ENCODE data around the gene MAP1S. TPM values are rescaled to one million over a fixed set of nuclear protein-coding genes. Genes with fewer than 3 reads are reported as not detected.
"Not testable (repeated sequence)": the region's sequence is repeated elsewhere in the genome, so short reads cannot be mapped to it uniquely, and the experiment has no call there.

MAP1S gene
- total and polyA plus RNA-seq, 2 of the 4 experiments (the other 2 are of a cell fraction): 6.1 to 48.6 TPM

GRCh38 chr19:17783721-17784120 lies 64.4 kb downstream of the MAP1S start:
- H2BK120ac ChIP-seq (ENCODE audit: low read depth, low read length); H3K4me3 ChIP-seq (ENCODE audit: insufficient read depth, low read depth, low read length); BruUV-seq (replicated peaks); H2BK15ac ChIP-seq (ENCODE audit: low read depth, low read length); H3K9me1 ChIP-seq (ENCODE audit: insufficient read depth, low read length); H3K14ac ChIP-seq (replicated peaks; ENCODE audit: low read depth, low read length); H2AFZ ChIP-seq (replicated peaks; ENCODE audit: low read length, poor library complexity); CTCF ChIA-PET; H3K9ac ChIP-seq (ENCODE audit: low read depth, low read length); H4K91ac ChIP-seq (ENCODE audit: insufficient read depth, low read depth, low read length); H2AK9ac ChIP-seq (replicated peaks; ENCODE audit: low read depth, low read length, poor library complexity); H2BK20ac ChIP-seq (ENCODE audit: low read depth, low read length); H3K79me1 ChIP-seq (ENCODE audit: low read depth in 1 of 2, low read length in 2 of 2); H3K23ac ChIP-seq (ENCODE audit: low read depth, low read length); H3K4me1 ChIP-seq (ENCODE audit: control insufficient read depth, insufficient read depth, low read length); in situ Hi-C loops (cut with MboI; ENCODE audit: low sequenced_read_pairs); H4K8ac ChIP-seq (ENCODE audit: low read depth in 2 of 2, low read length in 2 of 2); H3K9me3 ChIP-seq (ENCODE audit: control insufficient read depth, insufficient read depth, low read length); H2AK5ac ChIP-seq (ENCODE audit: low read depth, low read length); H3K27me3 ChIP-seq (ENCODE audit: control insufficient read depth, insufficient read depth, low read length); ATAC-seq (ENCODE audit: low read depth); H3K4me2 ChIP-seq (ENCODE audit: low read depth, low read length); dilution Hi-C loops (cut with HindIII; ENCODE audit: low sequenced_read_pairs, unreplicated experiment); H3K36me3 ChIP-seq (ENCODE audit: control insufficient read depth, insufficient read depth, low read length); H4K20me1 ChIP-seq (ENCODE audit: insufficient read depth, low read length); H3K18ac ChIP-seq (ENCODE audit: low read depth, low read length); H3K27ac ChIP-seq (ENCODE audit: insufficient read depth, low read length); H4K5ac ChIP-seq (ENCODE audit: low read depth, low read length); DNase-seq; H3K56ac ChIP-seq (ENCODE audit: extremely low read depth, insufficient read depth, low read length); POLR2A ChIA-PET (ENCODE audit: unreplicated experiment); H3K4ac ChIP-seq (ENCODE audit: low read depth, low read length); H2BK5ac ChIP-seq (ENCODE audit: low read depth, low read length, poor library complexity, severe bottlenecking): not testable (repeated sequence)
- intact Hi-C loops (cut with micrococcal nuclease): loop anchor here (2.0 to 10.0 kb wide), 2 partner anchors 45 to 71 kb away; partner anchors contain the start of gene RPL18A
- WGBS, 2 experiments (ENCODE audit: extremely low coverage in 2 of 2, insufficient read length in 1 of 2): no CpG with 5 or more reads among the region's 5 CpGs

Other genes starting within 250 kb of the MAP1S start
- 4.8 and 5.6 TPM in 2 replicates for gene SLC27A1, start 249.0 kb upstream of the MAP1S start, total RNA-seq (2012; rRNA removed)
- gene SLC27A1, start 249.0 kb upstream of the MAP1S start, polyA plus RNA-seq (2012; rRNA removed): 12.9 and 15.6 TPM in 2 replicates
- 33.9 and 37.2 TPM in 2 replicates for gene PGLS, start 207.8 kb upstream of the MAP1S start, total RNA-seq (2012; rRNA removed)
- 74.3 and 92.0 TPM in 2 replicates for gene PGLS, start 207.8 kb upstream of the MAP1S start, polyA plus RNA-seq (2012; rRNA removed)
- 74.2 and 77.1 TPM in 2 replicates for gene COLGALT1, start 163.8 kb upstream of the MAP1S start, total RNA-seq (2012; rRNA removed)
- 117 and 124 TPM in 2 replicates for gene COLGALT1, start 163.8 kb upstream of the MAP1S start, polyA plus RNA-seq (2012; rRNA removed)
- under 0.01 and 0.18 TPM in 2 replicates for gene UNC13A, start 31.1 kb upstream of the MAP1S start, total RNA-seq (2012; rRNA removed)
- gene UNC13A, start 31.1 kb upstream of the MAP1S start, polyA plus RNA-seq (2012; rRNA removed): 0.16 and 0.22 TPM in 2 replicates
- 0.18 and 0.28 TPM in 2 replicates for gene FCHO1, start 32.0 kb downstream of the MAP1S start, total RNA-seq (2012; rRNA removed)
- 1.0 and 1.7 TPM in 2 replicates for gene FCHO1, start 32.0 kb downstream of the MAP1S start, polyA plus RNA-seq (2012; rRNA removed)
- gene B3GNT3, start 75.7 kb downstream of the MAP1S start, total RNA-seq (2012; rRNA removed): not detected in 2 replicates
- not detected in 2 replicates for gene B3GNT3, start 75.7 kb downstream of the MAP1S start, polyA plus RNA-seq (2012; rRNA removed)
- not detected in 2 replicates for gene INSL3, start 102.0 kb downstream of the MAP1S start, total RNA-seq (2012; rRNA removed)
- gene INSL3, start 102.0 kb downstream of the MAP1S start, polyA plus RNA-seq (2012; rRNA removed): not detected in 2 replicates
- 0.28 and 0.36 TPM in 2 replicates for gene JAK3, start 128.5 kb downstream of the MAP1S start, total RNA-seq (2012; rRNA removed)
- gene JAK3, start 128.5 kb downstream of the MAP1S start, polyA plus RNA-seq (2012; rRNA removed): 1.2 and 1.5 TPM in 2 replicates
- 1,241 and 1,351 TPM in 2 replicates for gene RPL18A, start 140.4 kb downstream of the MAP1S start, total RNA-seq (2012; rRNA removed)
- gene RPL18A, start 140.4 kb downstream of the MAP1S start, polyA plus RNA-seq (2012; rRNA removed): 1,735 and 2,064 TPM in 2 replicates
- gene SLC5A5, start 152.5 kb downstream of the MAP1S start, total RNA-seq (2012; rRNA removed): not detected in 2 replicates
- not detected in 2 replicates for gene SLC5A5, start 152.5 kb downstream of the MAP1S start, polyA plus RNA-seq (2012; rRNA removed)
- 29.4 and 30.1 TPM in 2 replicates for gene CCDC124, start 213.5 kb downstream of the MAP1S start, total RNA-seq (2012; rRNA removed)
- 112 and 148 TPM in 2 replicates for gene CCDC124, start 213.5 kb downstream of the MAP1S start, polyA plus RNA-seq (2012; rRNA removed)
- gene KCNN1, start 247.6 kb downstream of the MAP1S start, total RNA-seq (2012; rRNA removed): under 0.01 TPM in 1 of 2 replicates, not detected in the other
- 0.09 and 0.36 TPM in 2 replicates for gene KCNN1, start 247.6 kb downstream of the MAP1S start, polyA plus RNA-seq (2012; rRNA removed)